Coronary artery (tissue), 2 donors: Measurements from ENCODE around the gene POLD4.
A peak's percentile ranks its signal among the peaks of the same experiment; 100 is the strongest.

Source experiments
- DNase-seq: peaks from one replicate; pipeline ENCODE4 v3.0.0-alpha.2; 2017; ENCODE audit warnings: low spot score
- H3K27ac ChIP-seq, 2 donors: fragments of 200-600 bp; sonication (generic); one replicate each; pipeline ENCODE4 v1.5.1; 2016 to 2019
- H3K4me3 ChIP-seq: fragments of 200-600 bp; sonication (generic); 2 replicates; pipeline ENCODE4 v1.5.1; 2016; ENCODE audit warnings: mild to moderate bottlenecking, moderate library complexity
- CTCF ChIP-seq: fragments of 200-600 bp; sonication (generic); IDR thresholded peaks from one replicate; pipeline ENCODE4 v1.5.1; 2019; ENCODE audit warnings: antibody characterized with exemption

The POLD4 gene

DNA sequence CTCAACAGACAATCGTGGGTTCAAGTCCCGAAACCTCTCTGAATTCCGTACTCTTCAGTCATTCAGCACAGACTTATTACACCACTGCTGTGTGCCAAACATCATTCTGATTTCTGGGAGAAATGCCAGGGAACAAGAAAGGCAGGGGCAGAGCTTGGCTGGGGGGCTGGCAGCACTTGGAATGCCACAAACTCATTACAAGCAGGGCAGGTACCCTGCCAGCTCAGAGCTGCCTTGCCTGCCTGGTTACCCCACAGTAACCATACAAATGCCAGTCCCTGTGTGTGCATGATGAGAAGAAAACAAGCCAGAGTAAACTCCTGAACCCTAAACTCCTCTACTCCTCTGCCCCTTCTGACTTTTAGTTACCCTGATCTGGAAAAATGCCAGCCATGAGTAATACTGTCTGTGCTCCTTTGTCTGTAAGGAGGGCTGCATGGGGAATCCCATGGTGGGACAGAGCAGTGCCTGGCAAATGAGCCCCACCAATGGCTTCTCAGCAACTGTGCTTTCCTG lies 31.6 kb upstream of the POLD4 start:
- TF ChIP-seq CTCF, result no peak
- peak overlapping the region in 1 of 2 donors; percentile 3 for H3K27ac ChIP-seq
- H3K4me3 ChIP-seq, result no peak overlapping the region
- no peak for DNase-seq

- peak; percentile 98 for TF ChIP-seq CTCF
- Histone ChIP-seq H3K27ac (no peak overlapping the region), H3K4me3 (no peak overlapping the region)
- no peak for DNase-seq
Observed at GRCh38 chr11:67382276-67383136, 29.2 kb upstream of the POLD4 start.

DNA sequence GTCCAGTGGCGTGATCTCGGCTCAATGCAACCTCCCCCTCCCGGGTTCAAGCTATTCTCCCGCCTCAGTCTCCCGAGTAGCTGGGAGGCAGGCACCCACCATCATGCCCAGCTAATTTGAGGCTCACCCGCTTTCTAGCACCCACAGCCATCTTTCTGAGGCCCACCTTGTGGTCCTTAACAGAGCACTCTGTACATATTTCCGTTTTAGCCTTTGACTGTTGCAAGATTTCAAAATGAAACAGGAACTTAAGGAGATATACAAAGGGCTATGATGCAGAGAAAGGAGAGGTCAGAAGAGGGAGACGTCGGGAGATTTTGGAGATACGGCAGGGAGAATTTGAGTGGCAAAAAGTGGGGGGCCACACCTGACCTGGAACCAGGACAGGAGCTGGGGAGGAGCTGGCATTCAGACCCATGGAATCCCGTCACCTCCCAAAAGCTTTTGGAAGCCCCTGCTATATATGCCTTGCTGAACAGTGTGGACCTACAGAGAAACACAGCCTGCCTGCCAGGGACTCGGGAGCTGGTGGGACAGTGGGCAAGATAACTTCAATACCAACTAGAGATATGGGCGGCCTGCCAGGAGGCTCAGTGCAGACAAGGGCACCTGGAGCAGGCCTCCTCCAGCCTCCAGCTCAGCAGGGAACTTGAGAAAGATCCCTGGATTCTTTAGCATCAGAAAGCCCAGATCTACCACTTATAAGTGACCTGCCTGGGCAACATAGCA lies 28.1 kb upstream of the POLD4 start:
- no peak overlapping the region for H3K4me3 ChIP-seq
- peak overlapping the region in 1 of 2 donors; percentile 56 for H3K27ac ChIP-seq
- TF ChIP-seq CTCF, result no peak
- DNase-seq, result no peak

DNA sequence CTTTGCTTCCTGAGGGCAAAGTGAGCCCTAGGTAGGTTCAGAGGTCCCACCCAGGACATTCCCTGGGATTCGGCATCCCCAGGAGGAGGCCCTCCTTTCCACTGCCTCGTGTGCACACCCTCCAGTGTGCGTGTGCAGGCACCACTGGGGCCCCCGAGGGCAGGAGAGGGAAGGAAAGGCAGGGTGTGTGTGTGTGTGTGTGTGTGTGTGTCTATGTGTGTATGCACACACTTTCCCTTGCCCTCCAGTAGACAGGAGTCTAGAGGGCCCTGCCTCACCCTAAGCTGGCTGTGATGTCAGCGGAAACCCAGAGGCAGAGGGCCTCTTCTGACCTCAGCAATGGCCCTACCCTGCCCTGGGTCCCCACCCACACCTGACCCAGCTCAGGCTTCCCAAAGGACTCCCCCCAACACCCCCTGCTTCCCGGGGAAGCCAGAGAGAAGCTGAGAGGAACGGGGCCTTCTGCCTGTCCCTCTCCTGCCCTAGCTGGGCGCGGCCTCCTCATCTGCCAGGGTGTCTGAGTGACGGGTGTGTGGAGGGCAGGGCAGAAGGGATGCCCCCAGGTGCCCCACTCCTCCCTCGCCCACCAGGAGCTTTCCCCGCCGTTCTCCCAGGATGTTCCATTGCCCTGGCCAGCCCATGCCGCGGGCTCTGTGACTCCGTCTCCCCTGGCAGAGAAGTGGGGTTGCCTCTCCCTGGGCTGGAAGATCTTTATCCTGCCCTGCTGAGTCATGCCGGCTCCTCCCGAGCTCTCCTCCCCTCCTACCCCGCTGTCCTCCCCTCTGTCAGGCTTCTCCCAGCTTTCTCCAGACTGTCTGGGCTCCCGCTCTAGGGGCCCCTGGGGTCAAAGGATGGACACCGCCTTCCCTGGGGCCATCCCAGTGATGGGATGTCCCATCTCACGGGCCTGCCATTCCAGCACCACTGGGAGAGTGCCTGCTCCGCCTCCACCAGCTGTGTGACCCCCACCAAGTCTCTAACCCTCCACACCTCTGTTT lies 26.0 kb upstream of the POLD4 start:
- TF ChIP-seq CTCF, result no peak
- Histone ChIP-seq H3K27ac (no peak overlapping the region), H3K4me3 (no peak overlapping the region)
- no peak for DNase-seq

- DNase-seq, result no peak
- no peak for TF ChIP-seq CTCF
- Histone ChIP-seq H3K27ac (no peak overlapping the region), H3K4me3 (no peak overlapping the region)
Observed at GRCh38 chr11:67378544-67378943, 25.2 kb upstream of the POLD4 start.

DNA sequence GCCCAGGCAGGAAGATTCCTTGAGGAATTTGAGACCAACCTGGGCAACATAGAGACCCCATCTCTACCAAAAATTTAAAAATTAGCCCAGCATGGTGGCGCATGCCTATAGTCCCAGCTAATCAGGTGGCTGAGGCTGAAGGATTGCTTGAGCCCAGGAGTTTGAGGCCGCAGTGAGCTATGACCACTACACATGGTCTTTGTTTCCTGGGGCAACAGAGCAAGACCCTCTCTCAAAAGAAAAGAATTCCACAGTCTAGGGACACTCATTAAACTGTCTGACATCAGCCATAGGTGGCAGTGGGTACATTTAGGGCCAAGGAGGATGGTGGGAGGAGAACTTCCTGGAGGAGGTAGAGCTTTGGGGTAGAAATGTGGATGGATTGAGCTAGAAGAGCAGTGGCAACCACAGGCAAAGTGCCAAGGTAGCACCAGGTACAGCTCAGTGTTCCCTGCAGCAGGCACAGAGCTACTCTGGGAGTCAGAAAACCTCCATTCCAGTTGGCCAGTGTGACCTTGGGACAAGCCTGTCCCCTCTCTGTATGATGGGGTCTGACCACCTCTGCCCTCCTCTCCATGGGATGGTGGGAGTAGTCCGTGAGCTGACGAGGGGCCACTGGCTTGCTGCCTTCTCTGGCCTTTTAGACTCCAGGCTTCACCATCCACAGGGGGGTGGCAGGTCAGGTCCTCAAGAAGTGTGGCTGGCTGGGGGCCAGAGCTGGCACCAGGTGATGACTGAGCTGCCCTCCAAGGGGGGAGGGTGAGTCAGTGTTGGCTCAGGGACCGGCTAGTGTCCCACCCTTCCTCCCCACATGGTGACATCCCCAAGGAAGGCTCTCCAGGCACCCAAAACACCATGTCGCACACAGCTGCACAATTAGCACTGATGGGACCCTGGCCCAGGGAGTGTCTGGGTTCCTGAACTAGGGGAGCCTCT lies 23.8 kb upstream of the POLD4 start:
- no peak for DNase-seq

More for the DNA sequence above, 23.8 kb upstream of the POLD4 start:
- TF ChIP-seq CTCF, result no peak
- Histone ChIP-seq H3K4me3 (no peak overlapping the region), H3K27ac (no peak overlapping the region)
